Loucy (cell line): ENCODE measurements around the gene LMOD3.

ENCODE experiments used
- H2AFZ ChIP-seq: fragments of 200-600 bp; sonication (generic); 2 replicates; pipeline ENCODE4 v1.6.0; 2016; ENCODE audit warnings: antibody characterized with exemption, mild to moderate bottlenecking, low read length, moderate library complexity
- H3F3A ChIP-seq: fragments of 200-600 bp; 2 replicates; pipeline ENCODE4 v1.6.0; 2016; ENCODE audit warnings: antibody characterized with exemption, low read depth, mild to moderate bottlenecking
- H3K27me3 ChIP-seq: fragments of 200-600 bp; sonication (generic); 2 replicates; pipeline ENCODE4 v1.6.1; 2014; ENCODE audit warnings: low read length, mild to moderate bottlenecking; ENCODE audit not compliant: insufficient read depth, poor library complexity, severe bottlenecking
- H3K36me3 ChIP-seq: fragments of 200-600 bp; sonication (generic); 2 replicates; pipeline ENCODE4 v1.6.1; 2016; ENCODE audit warnings: low read length; ENCODE audit not compliant: insufficient read depth
- H3K4me1 ChIP-seq: fragments of 200-600 bp; sonication (generic); 2 replicates; pipeline ENCODE4 v1.5.1; 2014; ENCODE audit warnings: low read length, mild to moderate bottlenecking; ENCODE audit not compliant: insufficient read depth, poor library complexity, severe bottlenecking
- H3K4me2 ChIP-seq: fragments of 200-600 bp; sonication (generic); 2 replicates; pipeline ENCODE4 v1.6.0; 2014; ENCODE audit warnings: antibody characterized with exemption, low read length, low read depth, mild to moderate bottlenecking; ENCODE audit not compliant: poor library complexity, severe bottlenecking
- H3K4me3 ChIP-seq: fragments of 200-600 bp; sonication (generic); 2 replicates; pipeline ENCODE4 v1.5.1; 2014; ENCODE audit warnings: low read length, mild to moderate bottlenecking, mixed read lengths; ENCODE audit not compliant: poor library complexity, severe bottlenecking
- H3K79me2 ChIP-seq: fragments of 200-600 bp; sonication (generic); 2 replicates; pipeline ENCODE4 v1.6.1; 2014; ENCODE audit warnings: low read length; ENCODE audit not compliant: insufficient read depth
- H3K9ac ChIP-seq: fragments of 200-600 bp; sonication (generic); 2 replicates; pipeline ENCODE4 v1.6.0; 2014; ENCODE audit warnings: mild to moderate bottlenecking, low read depth, low read length, moderate library complexity; ENCODE audit not compliant: poor library complexity, severe bottlenecking
- H3K9me2 ChIP-seq: fragments of 200-600 bp; sonication (generic); replicated peaks from 2 replicates; pipeline ENCODE4 v1.6.1; 2016; ENCODE audit warnings: low read depth, low read length, mixed read lengths
- H3K9me3 ChIP-seq: fragments of 200-600 bp; sonication (generic); 2 replicates; pipeline ENCODE4 v1.6.1; 2014; ENCODE audit warnings: mild to moderate bottlenecking, antibody characterized with exemption, low read length, low read depth; ENCODE audit not compliant: insufficient read depth
- H4K20me1 ChIP-seq: fragments of 200-600 bp; sonication (generic); 2 replicates; pipeline ENCODE4 v1.6.0; 2014; ENCODE audit warnings: antibody characterized with exemption, low read length, mild to moderate bottlenecking; ENCODE audit not compliant: insufficient read depth, poor library complexity, severe bottlenecking
- CTCF ChIP-seq: fragments of 200-600 bp; sonication (generic); conservative IDR thresholded peaks from 2 replicates; pipeline ENCODE4 v1.5.1; 2014; ENCODE audit warnings: mild to moderate bottlenecking, antibody characterized with exemption, low read length
- EZH2phosphoT487 ChIP-seq: fragments of 200-600 bp; IDR thresholded peaks from 2 replicates; pipeline ENCODE4 v1.6.1; 2018; ENCODE audit warnings: antibody characterized with exemption, mild to moderate bottlenecking, moderate library complexity, borderline replicate concordance

The LMOD3 gene

DNA sequence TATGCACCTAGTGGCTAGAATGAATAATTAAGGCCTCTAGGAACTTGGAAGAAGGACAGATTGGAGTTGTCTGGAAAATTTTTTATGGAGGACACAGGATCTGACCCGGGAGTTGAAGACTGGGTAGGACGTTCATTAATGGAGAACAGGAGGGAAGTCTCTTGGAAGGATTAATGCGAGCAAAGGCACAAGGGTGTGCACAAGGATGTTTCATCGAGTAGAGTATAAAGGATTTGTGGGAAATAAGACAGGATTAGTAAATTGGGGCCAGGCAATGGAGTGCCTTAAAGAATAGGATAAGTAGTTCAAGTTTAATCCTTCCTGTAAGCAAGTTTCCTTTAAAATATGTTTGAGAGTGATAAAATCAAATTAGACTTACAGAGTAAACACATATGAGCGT, 14.6 kb downstream of the LMOD3 start:
- Histone ChIP-seq H3F3A (no peaks in the 10 kb centered on the region), H3K79me2 (no peaks in the 10 kb centered on the region), H3K36me3 (peaks cover 35% of the 10 kb centered on the region; the same call in 1 of the 2 replicates), H3K9me2 (no peaks in the 10 kb centered on the region), H3K9ac (no peak overlapping the region), H3K4me3 (no peak overlapping the region), H3K4me1 (no peaks in the 10 kb centered on the region), H3K9me3 (no peaks in the 10 kb centered on the region), H3K4me2 (no peak overlapping the region), H3K27me3 (no peaks in the 10 kb centered on the region), H2AFZ (no peak overlapping the region), H4K20me1 (no peaks in the 10 kb centered on the region)
- TF ChIP-seq CTCF (no peak), EZH2phosphoT487 (no peak)

- H3K9me3 ChIP-seq, result no peaks in the 10 kb centered on the region
- TF ChIP-seq EZH2phosphoT487, result no peak
- TF ChIP-seq CTCF, result no peak
- H3K4me1 ChIP-seq, result no peaks in the 10 kb centered on the region
- H3K27me3 ChIP-seq, result no peaks in the 10 kb centered on the region
- H3K79me2 ChIP-seq, result peaks cover 8% of the 10 kb centered on the region
- no peaks in the 10 kb centered on the region for H3K9me2 ChIP-seq
- no peak overlapping the region for H3K4me2 ChIP-seq
- H3K36me3 ChIP-seq, result peaks cover 45% of the 10 kb centered on the region; the same call in 1 of the 2 replicates
- no peak overlapping the region for H3K4me3 ChIP-seq
- H2AFZ ChIP-seq, result no peak overlapping the region
- H3K9ac ChIP-seq, result no peak overlapping the region
- H4K20me1 ChIP-seq, result no peaks in the 10 kb centered on the region
- H3F3A ChIP-seq, result no peaks in the 10 kb centered on the region
Measured at GRCh38 chr3:69105320-69105719, 17.1 kb downstream of the LMOD3 start.

- Histone ChIP-seq H3K36me3 (peaks cover 48% of the 10 kb centered on the region; the same call in 1 of the 2 replicates), H3K27me3 (no peaks in the 10 kb centered on the region)
Measured at GRCh38 chr3:69104586-69104985, 17.8 kb downstream of the LMOD3 start.

More at GRCh38 chr3:69104586-69104985, 17.8 kb downstream of the LMOD3 start:
- no peaks in the 10 kb centered on the region for H3F3A ChIP-seq
- no peaks in the 10 kb centered on the region for H3K4me1 ChIP-seq
- TF ChIP-seq CTCF (no peak), EZH2phosphoT487 (no peak)
- H3K9me3 ChIP-seq, result no peaks in the 10 kb centered on the region
- no peaks in the 10 kb centered on the region for H3K9me2 ChIP-seq
- no peak overlapping the region for H3K4me3 ChIP-seq
- H3K4me2 ChIP-seq, result no peak overlapping the region
- no peaks in the 10 kb centered on the region for H4K20me1 ChIP-seq
- H2AFZ ChIP-seq, result no peak overlapping the region
- H3K79me2 ChIP-seq, result peaks cover 16% of the 10 kb centered on the region
- H3K9ac ChIP-seq, result no peak overlapping the region
